WTC11 (cell line): Measurements from ENCODE around the gene COQ9. TPM values are rescaled to one million over a fixed set of nuclear protein-coding genes. Genes with fewer than 3 reads are reported as not detected.
"Not testable (repeated sequence)": the region's sequence is repeated elsewhere in the genome, so short reads cannot be mapped to it uniquely, and the experiment has no call there.

ENCODE experiments used
- ATAC-seq: fragments of 200-7000 bp; cut with Tn5 transposase; 2 replicates; pipeline ENCODE4 v1.10.0; 2021; ENCODE audit warnings: mild to moderate bottlenecking, moderate library complexity
- CTCF ChIA-PET: fragments of 300-600 bp; sonication (Branson Sonifier 250); formaldehyde crosslinking; loops from one replicate; lab custom pipeline; 2021; ENCODE audit warnings: antibody characterized with exemption; lab: Charles Lee
- POLR2A ChIA-PET: fragments of 350-600 bp; sonication (Branson Sonifier 250); formaldehyde crosslinking; loops from one replicate; lab custom pipeline; 2021; ENCODE audit warnings: antibody characterized with exemption; lab: Charles Lee
- DNase-seq: peaks from one replicate; pipeline ENCODE4 v3.0.0; 2021; ENCODE audit warnings: low spot score
- H3K27ac Mint-ChIP-seq: 2 replicates; pipeline ENCODE4 v1.8.0; 2021; ENCODE audit warnings: mixed read lengths
- H3K27me3 Mint-ChIP-seq: 2 replicates; pipeline ENCODE4 v1.8.0; 2021; ENCODE audit warnings: low read depth, mild to moderate bottlenecking, moderate library complexity, mixed read lengths
- H3K36me3 Mint-ChIP-seq: 2 replicates; pipeline ENCODE4 v1.8.0; 2021; ENCODE audit warnings: mixed read lengths
- H3K4me1 Mint-ChIP-seq: 2 replicates; pipeline ENCODE4 v1.8.0; 2022; ENCODE audit warnings: mixed read lengths
- H3K4me3 Mint-ChIP-seq: 2 replicates; pipeline ENCODE4 v1.8.0; 2021; ENCODE audit warnings: mild to moderate bottlenecking, moderate library complexity, mixed read lengths
- H3K9me3 Mint-ChIP-seq: 2 replicates; pipeline ENCODE4 v1.8.0; 2021; ENCODE audit warnings: mixed read lengths
- ATF1 ChIP-seq: sonication (generic); formaldehyde crosslinking; IDR thresholded peaks from 2 replicates; pipeline ENCODE4 v1.8.1; 2023; ENCODE audit warnings: mild to moderate bottlenecking, moderate library complexity, missing genetic modification reagents
- ATF6 ChIP-seq: sonication (generic); formaldehyde crosslinking; IDR thresholded peaks from 2 replicates; pipeline ENCODE4 v1.8.1; 2023; ENCODE audit warnings: mild to moderate bottlenecking, missing genetic modification reagents
- ETV6 ChIP-seq: sonication (generic); formaldehyde crosslinking; IDR thresholded peaks from 2 replicates; pipeline ENCODE4 v1.8.1; 2022; ENCODE audit warnings: mild to moderate bottlenecking, missing genetic modification reagents
- FOXK1 ChIP-seq: sonication (generic); formaldehyde crosslinking; IDR thresholded peaks from 2 replicates; pipeline ENCODE4 v1.8.0; 2022; ENCODE audit warnings: mild to moderate bottlenecking, moderate library complexity, missing genetic modification reagents
- IRF2 ChIP-seq: sonication (generic); formaldehyde crosslinking; IDR thresholded peaks from 2 replicates; pipeline ENCODE4 v1.8.0; 2022; ENCODE audit warnings: low read depth, missing genetic modification reagents, borderline replicate concordance
- KAT7 ChIP-seq: sonication (generic); formaldehyde crosslinking; IDR thresholded peaks from 2 replicates; pipeline ENCODE4 v1.8.1; 2023; ENCODE audit warnings: missing genetic modification reagents, mild to moderate bottlenecking, borderline replicate concordance
- NFATC4 ChIP-seq: fragments of 250-450 bp; sonication (Bioruptor Pico); IDR thresholded peaks from 2 replicates; pipeline ENCODE4 v1.9.0; 2021; ENCODE audit warnings: mild to moderate bottlenecking
- NFE2L1 ChIP-seq: sonication (generic); formaldehyde crosslinking; IDR thresholded peaks from 2 replicates; pipeline ENCODE4 v1.8.1; 2023; ENCODE audit warnings: missing genetic modification reagents
- NR2C2 ChIP-seq: sonication (generic); formaldehyde crosslinking; IDR thresholded peaks from 2 replicates; pipeline ENCODE4 v1.8.0; 2022; ENCODE audit warnings: mild to moderate bottlenecking, missing genetic modification reagents
- NR3C1 ChIP-seq: sonication (generic); formaldehyde crosslinking; conservative IDR thresholded peaks from 2 replicates; pipeline ENCODE4 v1.8.1; 2023; ENCODE audit warnings: low read depth, mild to moderate bottlenecking, missing genetic modification reagents
- OVOL2 ChIP-seq: fragments of 250-450 bp; sonication (Bioruptor Pico); IDR thresholded peaks from 2 replicates; pipeline ENCODE4 v1.9.0; 2021; ENCODE audit warnings: mild to moderate bottlenecking, borderline replicate concordance
- SOX15 ChIP-seq: fragments of 250-450 bp; sonication (Bioruptor Pico); IDR thresholded peaks from 2 replicates; pipeline ENCODE4 v1.9.0; 2021; ENCODE audit warnings: mild to moderate bottlenecking
- ZBTB21 ChIP-seq: sonication (generic); formaldehyde crosslinking; IDR thresholded peaks from 2 replicates; pipeline ENCODE4 v1.8.1; 2023; ENCODE audit warnings: mild to moderate bottlenecking, missing genetic modification reagents, borderline replicate concordance
- ZNF317 ChIP-seq: sonication (generic); formaldehyde crosslinking; IDR thresholded peaks from 2 replicates; pipeline ENCODE4 v1.8.1; 2023; ENCODE audit warnings: low read depth, mild to moderate bottlenecking, moderate library complexity, missing genetic modification reagents, borderline replicate concordance
- ZNF671 ChIP-seq: fragments of 250-450 bp; sonication (Bioruptor Pico); IDR thresholded peaks from 2 replicates; pipeline ENCODE4 v1.8.0; 2021; ENCODE audit warnings: mild to moderate bottlenecking
- total RNA-seq: library from RNA; stranded (reverse); gene quantifications from 3 replicates; pipeline ENCODE4 v1.2.3, GENCODE V29; 2021
- TF ChIP-seq, protein P1 (sequence below): sonication (generic); formaldehyde crosslinking; IDR thresholded peaks from 2 replicates; pipeline ENCODE4 v1.8.1; 2023; ENCODE audit warnings: mild to moderate bottlenecking, moderate library complexity, missing genetic modification reagents
- TF ChIP-seq, protein P2 (sequence below): sonication (generic); formaldehyde crosslinking; IDR thresholded peaks from 2 replicates; pipeline ENCODE4 v1.8.0; 2023; ENCODE audit warnings: missing genetic modification reagents

Gene COQ9
- total RNA-seq, 1 experiment from 2014 or later, result 39.2 TPM

GRCh38 chr16:57434003-57434402 lies 13.3 kb upstream of the COQ9 start (continued):
- TF ChIP-seq, protein P1, sequence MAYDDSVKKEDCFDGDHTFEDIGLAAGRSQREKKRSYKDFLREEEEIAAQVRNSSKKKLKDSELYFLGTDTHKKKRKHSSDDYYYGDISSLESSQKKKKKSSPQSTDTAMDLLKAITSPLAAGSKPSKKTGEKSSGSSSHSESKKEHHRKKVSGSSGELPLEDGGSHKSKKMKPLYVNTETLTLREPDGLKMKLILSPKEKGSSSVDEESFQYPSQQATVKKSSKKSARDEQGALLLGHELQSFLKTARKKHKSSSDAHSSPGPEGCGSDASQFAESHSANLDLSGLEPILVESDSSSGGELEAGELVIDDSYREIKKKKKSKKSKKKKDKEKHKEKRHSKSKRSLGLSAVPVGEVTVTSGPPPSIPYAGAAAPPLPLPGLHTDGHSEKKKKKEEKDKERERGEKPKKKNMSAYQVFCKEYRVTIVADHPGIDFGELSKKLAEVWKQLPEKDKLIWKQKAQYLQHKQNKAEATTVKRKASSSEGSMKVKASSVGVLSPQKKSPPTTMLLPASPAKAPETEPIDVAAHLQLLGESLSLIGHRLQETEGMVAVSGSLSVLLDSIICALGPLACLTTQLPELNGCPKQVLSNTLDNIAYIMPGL, result no peak
- TF ChIP-seq FOXK1 (CRISPR knock-in tag), result no peak
- TF ChIP-seq ATF6, result no peak
- TF ChIP-seq ZBTB21 (CRISPR knock-in tag), result no peak
- no peak for TF ChIP-seq ATF1 (CRISPR knock-in tag)
- TF ChIP-seq NFE2L1 (CRISPR knock-in tag), result no peak
- TF ChIP-seq NR3C1 (CRISPR knock-in tag), result no peak
- no peak for TF ChIP-seq NFATC4 (CRISPR knock-in tag)
- no peak for TF ChIP-seq ETV6 (CRISPR knock-in tag)
- TF ChIP-seq KAT7 (CRISPR knock-in tag), result no peak
- TF ChIP-seq IRF2 (CRISPR knock-in tag), result no peak
- no peak for TF ChIP-seq SOX15
- TF ChIP-seq NR2C2 (CRISPR knock-in tag), result no peak

DNA sequence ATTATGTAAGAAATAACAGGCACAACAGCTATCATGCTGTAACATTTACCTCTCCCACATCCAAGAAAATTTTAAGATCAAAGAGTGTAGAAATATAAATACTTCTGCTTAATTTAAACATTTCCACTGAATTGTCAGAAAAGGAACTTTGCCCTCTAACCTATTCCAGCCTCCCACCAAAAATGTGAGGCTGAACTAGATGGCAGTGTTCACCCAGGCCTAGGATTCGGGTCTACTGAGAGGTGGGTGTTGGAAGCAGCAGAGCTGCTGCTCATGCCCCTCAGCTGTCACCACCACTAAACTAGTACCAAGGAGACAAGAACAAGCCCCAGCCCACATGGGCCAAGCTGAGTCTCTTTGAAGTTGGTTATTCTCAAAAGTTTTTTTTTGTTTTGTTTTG lies 11.4 kb upstream of the COQ9 start:
- ChIA-PET CTCF (interaction anchor here (1.0 kb wide), 1 partner anchor 17 kb away, joined by 3 read pairs; no protein-coding TSS in a partner anchor), POLR2A (no interaction called here)
- peaks cover 13% of the 10 kb centered on the region for H3K9me3 Mint-ChIP-seq
- no peak overlapping the region for H3K4me3 Mint-ChIP-seq
- H3K27me3 Mint-ChIP-seq, result no peaks in the 10 kb centered on the region
- ATAC-seq (no peak), DNase-seq (no peak)
- H3K4me1 Mint-ChIP-seq, result no peaks in the 10 kb centered on the region
- TF ChIP-seq, protein P2, sequence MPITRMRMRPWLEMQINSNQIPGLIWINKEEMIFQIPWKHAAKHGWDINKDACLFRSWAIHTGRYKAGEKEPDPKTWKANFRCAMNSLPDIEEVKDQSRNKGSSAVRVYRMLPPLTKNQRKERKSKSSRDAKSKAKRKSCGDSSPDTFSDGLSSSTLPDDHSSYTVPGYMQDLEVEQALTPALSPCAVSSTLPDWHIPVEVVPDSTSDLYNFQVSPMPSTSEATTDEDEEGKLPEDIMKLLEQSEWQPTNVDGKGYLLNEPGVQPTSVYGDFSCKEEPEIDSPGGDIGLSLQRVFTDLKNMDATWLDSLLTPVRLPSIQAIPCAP (CRISPR knock-in tag), result no peak
- no peak overlapping the region for H3K27ac Mint-ChIP-seq
- peaks cover 79% of the 10 kb centered on the region for H3K36me3 Mint-ChIP-seq

- H3K27me3 Mint-ChIP-seq, H3K4me3 Mint-ChIP-seq, POLR2A ChIA-PET, ATAC-seq, H3K4me1 Mint-ChIP-seq, DNase-seq, H3K27ac Mint-ChIP-seq: not testable (repeated sequence)
- peaks cover 69% of the 10 kb centered on the region for H3K36me3 Mint-ChIP-seq
- peaks cover 24% of the 10 kb centered on the region for H3K9me3 Mint-ChIP-seq
- CTCF ChIA-PET, result interaction anchor here (1.4 kb wide), 1 partner anchor 23 kb away, joined by 3 read pairs; no protein-coding TSS in a partner anchor
Measured at GRCh38 chr16:57439947-57440346, 7.3 kb upstream of the COQ9 start.

DNA sequence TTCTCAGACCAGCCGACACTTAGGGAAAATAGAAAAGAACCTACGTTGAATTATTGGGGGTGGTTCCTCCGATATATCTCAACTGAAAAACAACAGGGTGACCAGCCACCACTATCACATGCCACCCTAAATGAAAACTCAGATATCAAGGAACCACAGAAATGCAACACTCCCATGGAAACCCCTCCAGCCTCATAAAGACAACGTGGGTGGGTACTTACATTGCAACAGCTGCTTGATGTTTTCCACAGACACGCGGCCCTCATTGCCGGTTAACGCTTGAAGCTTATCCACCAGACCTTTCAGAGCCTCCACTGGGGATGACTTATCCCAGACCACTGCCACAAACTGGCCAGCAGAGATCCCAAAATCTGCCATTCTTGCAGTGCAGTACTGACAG lies 6.7 kb upstream of the COQ9 start:
- H3K27me3 Mint-ChIP-seq, H3K4me1 Mint-ChIP-seq, H3K4me3 Mint-ChIP-seq, DNase-seq, POLR2A ChIA-PET, CTCF ChIA-PET, H3K27ac Mint-ChIP-seq, ATAC-seq: not testable (repeated sequence)
- H3K9me3 Mint-ChIP-seq, result peaks cover 24% of the 10 kb centered on the region
- peaks cover 66% of the 10 kb centered on the region for H3K36me3 Mint-ChIP-seq

DNA sequence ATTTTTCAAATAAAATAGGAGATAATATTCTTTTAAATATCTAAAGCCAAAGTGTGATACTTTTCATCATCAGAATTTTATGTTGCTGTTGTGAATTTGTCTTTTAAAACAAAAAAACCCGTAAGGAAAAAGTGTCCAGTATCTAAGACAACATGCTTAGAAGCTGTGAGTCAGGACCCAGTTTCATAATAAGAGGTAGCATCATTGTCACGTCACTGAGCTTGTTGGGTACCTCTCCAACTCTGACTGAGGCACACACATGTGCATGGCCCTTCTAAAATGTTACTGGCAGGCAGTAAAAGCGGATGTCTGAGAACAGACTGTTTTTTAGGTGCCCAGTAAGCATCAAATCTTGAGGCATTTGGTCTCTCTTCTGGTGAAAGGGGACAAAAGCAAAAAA lies 2.6 kb upstream of the COQ9 start:
- no peak overlapping the region for H3K4me3 Mint-ChIP-seq
- H3K9me3 Mint-ChIP-seq, result peaks cover 22% of the 10 kb centered on the region
- ChIA-PET CTCF (interaction anchor here (3.8 kb wide), 1 partner anchor 27 kb away, joined by 32 read pairs; no protein-coding TSS in a partner anchor), POLR2A (no interaction called here)
- no peak for ATAC-seq
- H3K27ac Mint-ChIP-seq, result no peak overlapping the region
- DNase-seq, result no peak
- peaks cover 35% of the 10 kb centered on the region for H3K36me3 Mint-ChIP-seq
- peaks cover 13% of the 10 kb centered on the region for H3K4me1 Mint-ChIP-seq
- no peak for TF ChIP-seq OVOL2 (CRISPR knock-in tag)
- no peak for TF ChIP-seq ZNF317 (CRISPR knock-in tag)
- TF ChIP-seq NR2C2 (CRISPR knock-in tag), result no peak
- TF ChIP-seq ZNF671, result no peak
- H3K27me3 Mint-ChIP-seq, result no peaks in the 10 kb centered on the region
